GM21717 (cell line): ENCODE results near the gene CD79A.
"Not testable (repeated sequence)": the region's sequence is repeated elsewhere in the genome, so short reads cannot be mapped to it uniquely, and the experiment has no call there.

Experiments used
- ATAC-seq: cut with Tn5 transposase; IDR thresholded peaks from one replicate; pipeline ENCODE4 v1.9.1; 2021; ENCODE audit warnings: mild to moderate bottlenecking, moderate library complexity; ENCODE audit not compliant: unreplicated experiment

CD79A gene

GRCh38 chr19:41904118-41904870 lies 27.2 kb downstream of the CD79A start:
- ATAC-seq = no peak

GRCh38 chr19:41905273-41906002 lies 28.4 kb downstream of the CD79A start:
- no peak for ATAC-seq

- no peak for ATAC-seq
Observed at GRCh38 chr19:41906271-41906670, 29.2 kb downstream of the CD79A start.

- ATAC-seq = no peak
Observed at GRCh38 chr19:41906916-41907680, 30.0 kb downstream of the CD79A start.

- ATAC-seq = no peak
Observed at GRCh38 chr19:41907994-41908615, 31.0 kb downstream of the CD79A start.

- no peak for ATAC-seq
Observed at GRCh38 chr19:41908724-41909464, 31.8 kb downstream of the CD79A start.

- ATAC-seq = no peak
Observed at GRCh38 chr19:41909706-41910105, 32.6 kb downstream of the CD79A start.

- ATAC-seq = no peak
Observed at GRCh38 chr19:41910240-41910991, 33.3 kb downstream of the CD79A start.

- ATAC-seq = no peak
Observed at GRCh38 chr19:41910992-41911888, 34.2 kb downstream of the CD79A start.

- no peak for ATAC-seq
Observed at GRCh38 chr19:41911889-41912731, 35.0 kb downstream of the CD79A start.

GRCh38 chr19:41912899-41913537 lies 35.9 kb downstream of the CD79A start:
- ATAC-seq = no peak

GRCh38 chr19:41913538-41914423 lies 36.7 kb downstream of the CD79A start:
- no peak for ATAC-seq

GRCh38 chr19:41914424-41914834 lies 37.4 kb downstream of the CD79A start:
- ATAC-seq = not testable (repeated sequence)

GRCh38 chr19:41915021-41915775 lies 38.1 kb downstream of the CD79A start:
- no peak for ATAC-seq

GRCh38 chr19:41915776-41916414 lies 38.8 kb downstream of the CD79A start:
- no peak for ATAC-seq
